ENCODE measurements around the gene ABCA10. TPM values are rescaled to one million over a fixed set of nuclear protein-coding genes. Genes with fewer than 3 reads are reported as not detected.

Gene ABCA10
- total RNA-seq, 1 donor from 2014 or later: 0.29 TPM

DNA sequence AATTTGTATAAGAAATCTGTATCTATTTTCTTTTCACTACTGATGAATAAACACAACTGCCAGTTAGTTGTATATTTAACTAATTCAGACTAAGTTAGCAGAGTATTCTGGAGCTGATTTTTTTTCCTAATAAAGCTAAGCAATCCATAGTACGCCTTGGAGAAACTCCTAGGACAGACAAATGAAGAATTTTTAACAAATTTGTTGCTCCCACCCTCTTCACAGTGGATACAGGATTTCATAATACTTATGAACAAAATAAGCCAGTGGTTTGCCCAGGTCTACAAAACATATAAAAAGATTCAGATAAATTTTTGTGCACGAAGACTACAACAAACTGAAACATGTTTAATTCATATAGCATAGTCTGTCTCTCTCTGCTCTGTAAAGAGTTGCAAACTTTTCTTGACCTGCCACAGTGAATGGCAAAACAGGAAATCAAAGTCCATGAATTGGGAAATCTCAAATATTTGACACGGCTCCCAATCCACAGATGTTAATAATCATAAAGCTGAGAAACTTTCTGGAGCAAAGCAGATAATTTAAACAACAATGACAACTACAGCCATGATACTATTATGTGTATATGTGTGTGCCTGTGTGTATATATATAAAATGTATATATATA, 86.3 kb downstream of the ABCA10 start:
- H3K36me3 ChIP-seq (ENCODE audit: control insufficient read depth, insufficient read depth, low read length): no peaks in the 10 kb centered on the region
- H3K4me3 ChIP-seq (ENCODE audit: low read depth, low read length): no peak overlapping the region
- no peaks in the 10 kb centered on the region for H3K27me3 ChIP-seq (ENCODE audit: control insufficient read depth, insufficient read depth, low read length)
- TF ChIP-seq, protein P1, sequence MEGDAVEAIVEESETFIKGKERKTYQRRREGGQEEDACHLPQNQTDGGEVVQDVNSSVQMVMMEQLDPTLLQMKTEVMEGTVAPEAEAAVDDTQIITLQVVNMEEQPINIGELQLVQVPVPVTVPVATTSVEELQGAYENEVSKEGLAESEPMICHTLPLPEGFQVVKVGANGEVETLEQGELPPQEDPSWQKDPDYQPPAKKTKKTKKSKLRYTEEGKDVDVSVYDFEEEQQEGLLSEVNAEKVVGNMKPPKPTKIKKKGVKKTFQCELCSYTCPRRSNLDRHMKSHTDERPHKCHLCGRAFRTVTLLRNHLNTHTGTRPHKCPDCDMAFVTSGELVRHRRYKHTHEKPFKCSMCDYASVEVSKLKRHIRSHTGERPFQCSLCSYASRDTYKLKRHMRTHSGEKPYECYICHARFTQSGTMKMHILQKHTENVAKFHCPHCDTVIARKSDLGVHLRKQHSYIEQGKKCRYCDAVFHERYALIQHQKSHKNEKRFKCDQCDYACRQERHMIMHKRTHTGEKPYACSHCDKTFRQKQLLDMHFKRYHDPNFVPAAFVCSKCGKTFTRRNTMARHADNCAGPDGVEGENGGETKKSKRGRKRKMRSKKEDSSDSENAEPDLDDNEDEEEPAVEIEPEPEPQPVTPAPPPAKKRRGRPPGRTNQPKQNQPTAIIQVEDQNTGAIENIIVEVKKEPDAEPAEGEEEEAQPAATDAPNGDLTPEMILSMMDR (IDR thresholded peaks at IDR 0.05; ENCODE audit: insufficient read depth, low read length, poor library complexity, severe bottlenecking): no peak
- no peak for DNase-seq (ENCODE audit: low read depth)

DNA sequence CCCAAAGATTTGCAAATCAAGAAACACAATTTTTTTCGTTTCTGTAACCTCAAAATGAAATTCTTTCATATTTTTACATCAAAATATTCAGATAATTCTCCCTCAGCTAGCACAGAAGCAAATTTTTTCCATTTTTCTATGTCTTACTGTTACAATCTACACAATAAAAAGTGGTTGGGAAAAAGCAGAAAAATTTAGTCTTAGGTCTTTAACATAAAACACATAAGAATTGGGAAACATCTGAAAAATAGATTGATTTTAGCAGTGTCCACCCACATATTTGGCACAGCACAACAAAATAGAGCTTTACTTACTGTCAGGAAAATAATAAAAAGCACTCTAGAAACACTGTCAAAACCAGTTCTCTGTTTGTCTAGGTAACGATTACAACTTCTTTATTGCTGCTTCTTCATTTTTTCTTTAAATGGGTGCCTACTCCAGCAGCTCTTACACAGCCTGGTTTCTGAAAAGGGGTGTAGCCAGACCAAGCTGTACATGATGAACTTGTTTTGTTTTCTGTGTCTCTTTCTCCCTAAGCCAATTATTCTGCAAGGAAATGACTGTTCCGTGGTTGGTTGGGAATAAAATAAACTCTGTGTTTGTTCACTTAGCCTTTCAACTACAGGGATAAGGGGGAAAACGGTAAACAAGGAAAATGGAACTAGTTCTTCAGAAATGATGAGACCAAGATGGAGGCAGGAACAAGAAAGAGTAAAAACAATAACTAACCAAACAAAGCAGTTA, 87.0 kb downstream of the ABCA10 start, which contains the start of gene ABCA6:
Gene ABCA6, minus strand, starts transcription at position 465 of the 744 bp plus-strand sequence. CDS start 1,192 bp downstream, outside the sequence.
- TF ChIP-seq, protein P1 (IDR thresholded peaks at IDR 0.05; ENCODE audit: insufficient read depth, low read length, poor library complexity, severe bottlenecking): no peak
- DNase-seq (ENCODE audit: low read depth): no peak
- no peaks in the 10 kb centered on the region for H3K36me3 ChIP-seq (ENCODE audit: control insufficient read depth, insufficient read depth, low read length)
- no peaks in the 10 kb centered on the region for H3K27me3 ChIP-seq (ENCODE audit: control insufficient read depth, insufficient read depth, low read length)
- H3K4me3 ChIP-seq (ENCODE audit: low read depth, low read length): no peak within 1 kb of the TSS

DNA sequence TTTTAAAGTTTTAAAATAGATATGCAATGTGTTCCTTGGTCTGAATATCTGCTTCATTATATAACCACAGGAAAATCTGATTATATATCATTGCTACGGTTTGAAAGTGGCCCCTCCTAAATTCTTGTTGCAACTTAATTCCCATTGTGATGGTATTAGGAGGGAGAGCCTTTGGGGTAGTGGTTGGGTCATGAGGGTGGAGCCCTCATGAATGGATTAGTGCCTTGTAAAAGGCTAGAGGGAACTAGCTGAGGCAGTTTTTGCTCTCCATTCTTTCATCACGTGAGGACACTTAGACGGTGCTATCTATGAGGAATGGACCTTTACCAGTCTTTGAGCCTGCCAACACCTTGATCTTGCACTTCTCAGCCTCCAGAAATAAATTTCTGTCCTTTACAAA, 94.5 kb downstream of the ABCA10 start:
- Histone ChIP-seq H3K4me3 (ENCODE audit: low read depth, low read length) (no peak overlapping the region), H3K27me3 (ENCODE audit: control insufficient read depth, insufficient read depth, low read length) (no peaks in the 10 kb centered on the region), H3K36me3 (ENCODE audit: control insufficient read depth, insufficient read depth, low read length) (no peaks in the 10 kb centered on the region)
- DNase-seq (ENCODE audit: low read depth): no peak
- TF ChIP-seq, protein P1 (IDR thresholded peaks at IDR 0.05; ENCODE audit: insufficient read depth, low read length, poor library complexity, severe bottlenecking): no peak

DNA sequence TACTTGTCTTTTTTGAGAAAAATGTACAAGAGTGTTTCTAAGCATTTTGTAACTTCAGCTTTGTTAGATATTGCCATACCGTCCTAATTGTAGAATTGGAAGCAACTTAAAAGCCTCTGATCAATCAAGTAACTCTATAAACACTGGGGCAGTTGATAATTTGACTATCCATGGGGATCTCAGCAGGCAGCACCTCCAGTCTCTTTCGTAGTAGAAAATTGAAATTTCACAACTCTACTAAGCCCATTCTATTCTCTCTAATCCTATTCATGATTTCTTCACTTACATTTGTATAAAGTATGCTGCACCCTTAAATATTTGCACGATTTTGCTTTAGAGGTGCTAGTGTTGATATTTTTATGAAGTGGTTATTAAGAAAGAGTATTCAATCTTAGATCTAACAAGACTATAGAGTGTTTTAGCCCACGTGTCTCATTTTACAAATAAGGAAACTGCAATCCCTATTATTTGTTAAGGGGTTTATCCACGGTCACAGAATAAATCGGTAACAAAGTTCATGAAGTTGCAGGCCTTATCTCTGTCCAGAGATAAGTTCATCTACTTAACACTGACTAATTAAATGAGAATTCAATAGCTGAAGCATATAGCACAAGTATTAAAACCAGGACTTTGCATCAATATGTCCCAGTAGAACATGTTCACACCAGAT, 97.9 kb downstream of the ABCA10 start:
- H3K36me3 ChIP-seq (ENCODE audit: control insufficient read depth, insufficient read depth, low read length): no peaks in the 10 kb centered on the region
- H3K27me3 ChIP-seq (ENCODE audit: control insufficient read depth, insufficient read depth, low read length): no peaks in the 10 kb centered on the region
- no peak for DNase-seq (ENCODE audit: low read depth)
- H3K4me3 ChIP-seq (ENCODE audit: low read depth, low read length): no peak overlapping the region
- TF ChIP-seq, protein P1 (IDR thresholded peaks at IDR 0.05; ENCODE audit: insufficient read depth, low read length, poor library complexity, severe bottlenecking): no peak

DNA sequence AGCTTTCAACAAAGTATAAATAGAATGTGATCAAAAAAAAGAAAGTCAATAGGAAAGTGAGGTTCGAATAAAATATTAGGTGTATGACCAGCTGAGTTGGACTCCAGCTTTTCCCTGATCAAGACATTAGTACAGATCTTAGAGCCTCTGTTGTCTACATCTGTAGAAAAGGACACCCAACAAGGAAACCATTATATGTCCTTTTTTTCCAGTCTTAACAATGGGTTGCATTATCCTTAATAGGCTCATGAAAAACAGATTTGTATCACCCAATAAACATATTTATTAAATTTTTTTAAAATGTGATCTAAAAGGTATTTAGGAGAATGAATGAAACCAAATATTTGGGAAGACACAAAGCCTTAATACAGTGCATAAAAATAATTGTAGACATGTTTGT, 105.0 kb downstream of the ABCA10 start:
- no peaks in the 10 kb centered on the region for H3K27me3 ChIP-seq (ENCODE audit: control insufficient read depth, insufficient read depth, low read length)
- H3K4me3 ChIP-seq (ENCODE audit: low read depth, low read length): no peak overlapping the region
- no peaks in the 10 kb centered on the region for H3K36me3 ChIP-seq (ENCODE audit: control insufficient read depth, insufficient read depth, low read length)
- DNase-seq (ENCODE audit: low read depth): no peak
- TF ChIP-seq, protein P1 (IDR thresholded peaks at IDR 0.05; ENCODE audit: insufficient read depth, low read length, poor library complexity, severe bottlenecking): no peak
